Spleen (tissue), 11 donors: ENCODE results near the gene SNX24. TPM values are rescaled to one million over a fixed set of nuclear protein-coding genes. Genes with fewer than 3 reads are reported as not detected.
"Not testable (repeated sequence)": the region's sequence is repeated elsewhere in the genome, so short reads cannot be mapped to it uniquely, and the experiment has no call there.

Experiments
- DNase-seq: peaks from one replicate; pipeline ENCODE4 v3.0.0-alpha.2; 2020
- H3K27ac ChIP-seq, 8 donors: fragments of 200-600 bp; sonication (generic) in 7 of 8; 1 replicate in 4 of 8; 2 replicates in 4 of 8; pipeline versions ENCODE4 v1.5.0 to v1.8.0; 2016 to 2021; ENCODE audit warnings: inconsistent platforms in 4 of 8, mild to moderate bottlenecking in 4 of 8, moderate library complexity in 1 of 8
- H3K27me3 ChIP-seq, 7 donors: fragments of 200-600 bp; sonication (generic) in 6 of 7; replicated peaks in 1 of 7; 1 replicate in 4 of 7; 2 replicates in 3 of 7; pipeline versions ENCODE4 v1.5.0 to v1.8.0; 2016 to 2021; ENCODE audit warnings: inconsistent platforms in 3 of 7, mild to moderate bottlenecking in 1 of 7
- H3K36me3 ChIP-seq, 6 donors: fragments of 200-600 bp; sonication (generic) in 5 of 6; 1 replicate in 4 of 6; 2 replicates in 2 of 6; pipeline versions ENCODE4 v1.5.0 to v1.8.0; 2016 to 2021; ENCODE audit warnings: inconsistent platforms in 2 of 6
- H3K4me1 ChIP-seq, 6 donors: fragments of 200-600 bp; sonication (generic) in 5 of 6; 1 replicate in 3 of 6; 2 replicates in 3 of 6; pipeline versions ENCODE4 v1.5.0 to v1.8.0; 2016 to 2021; ENCODE audit warnings: inconsistent platforms in 3 of 6
- H3K4me3 ChIP-seq, 8 donors: fragments of 200-600 bp; sonication (generic) in 7 of 8; 1 replicate in 4 of 8; 2 replicates in 4 of 8; pipeline versions ENCODE4 v1.5.0 to v1.8.0; 2016 to 2021; ENCODE audit warnings: inconsistent platforms in 4 of 8, mild to moderate bottlenecking in 4 of 8, moderate library complexity in 2 of 8
- H3K9me3 ChIP-seq, 8 donors: fragments of 200-600 bp; sonication (generic) in 7 of 8; 1 replicate in 4 of 8; 2 replicates in 4 of 8; pipeline versions ENCODE4 v1.5.0 to v1.8.0; 2016 to 2021; ENCODE audit warnings: inconsistent platforms in 4 of 8
- CTCF ChIP-seq, 11 experiments: fragments of 200-600 bp in 7 of 11; fragments of 450-650 bp in 4 of 11; sonication (generic) in 4 of 11; IDR thresholded peaks in 8 of 11; conservative IDR thresholded peaks in 3 of 11; 1 replicate in 7 of 11; 2 replicates in 4 of 11; pipeline versions ENCODE4 v1.4.0 to v1.8.0; 2016 to 2021; ENCODE audit warnings: antibody characterized with exemption in 11 of 11, inconsistent platforms in 4 of 11, mild to moderate bottlenecking in 1 of 11
- POLR2A ChIP-seq, 3 donors: fragments of 450-650 bp; IDR thresholded peaks; one replicate each; pipeline ENCODE4 v1.5.1; 2017; ENCODE audit warnings: antibody characterized with exemption in 3 of 3, mild to moderate bottlenecking in 1 of 3
- POLR2AphosphoS5 ChIP-seq, 3 donors: sonication (generic); formaldehyde crosslinking; IDR thresholded peaks; one replicate each; pipeline ENCODE4 v1.5.1; 2017; ENCODE audit warnings: antibody characterized with exemption in 3 of 3
- WGBS, 5 donors: extraction: QIAGEN DNeasy Blood & Tissue Kit in 3 of 5; methylation state at CpG; one replicate each; pipeline versions ENCODE4 v1.1.5 to v1.1.7; 2013 to 2018; 5-methylcytosine and 5-hydroxymethylcytosine counted together
- intact Hi-C: fragments of 100-400 bp; cut with DNase I; formaldehyde crosslinking; loops from one replicate; pipeline ENCODE4 v1.15.0; 2023; ENCODE audit warnings: low total_unique reads
- polyA plus RNA-seq, 3 donors: library from polyadenylated mRNA; stranded (reverse); fragments of 200-250 nt; gene quantifications; one replicate each; pipeline ENCODE4 v1.2.1, GENCODE V29; 2013
- total RNA-seq, 7 donors: library from RNA; depleted of rRNA in 3 of 7; stranded (reverse); fragments of >200 nt in 3 of 7; fragmentation: NEBNext Ultra II Directional in 4 of 7; extraction: Animal tissue kit (Norgen Biotek cat#: 25700) in 4 of 7; gene quantifications; one replicate each; pipeline versions ENCODE4 v1.1.0 to v1.2.1, GENCODE V29; 2016 to 2021
- donor health status: healthy with polysubstance abuse.
- donor health status: DM: no; HTN: no; CAD: no; lungs with moderate emphysema.
- donor health status: DM: no; HTN: no; CAD: no.
- donor health status: Bipolar disorder and iron deficiency.
- donor health status: healthy.
- donor health status: DM: no; HTN: no; CAD: no.
- donor health status: DM: yes; HTN: yes; CAD: no.

SNX24 gene
- total and polyA plus RNA-seq, 10 donors = 5.2 to 17.4 (median 11.7) TPM

- Histone ChIP-seq H3K4me3 (no peak overlapping the region), H3K27ac (no peak overlapping the region), H3K4me1 (peaks cover 0 to 3% (median 0%) of the 10 kb centered on the region in 6 donors), H3K36me3 (no peaks in the 10 kb centered on the region), H3K9me3 (no peaks in the 10 kb centered on the region), H3K27me3 (no peaks in the 10 kb centered on the region)
- TF ChIP-seq POLR2AphosphoS5 (IDR thresholded peaks at IDR 0.05) (no peak), CTCF (IDR thresholded peaks at IDR 0.05 in 8 of 11, conservative IDR thresholded peaks at IDR 0.05 in 3 of 11) (no peak), POLR2A (IDR thresholded peaks at IDR 0.05) (no peak)
- intact Hi-C loops = no loop called here
- DNase-seq = no peak
- 73 to 85% (median 76%) methylated on average over 7 to 8 of the region's 8 CpGs for WGBS, 5 donors
Observed at GRCh38 chr5:122967625-122968024, 122.2 kb downstream of the SNX24 start.

- 88 to 92% (median 90%) methylated on average over 6 of the region's 6 CpGs for WGBS, 5 donors
- H3K36me3 ChIP-seq, H3K4me3 ChIP-seq, H3K4me1 ChIP-seq, intact Hi-C loops, H3K27me3 ChIP-seq, H3K27ac ChIP-seq, DNase-seq, H3K9me3 ChIP-seq: not testable (repeated sequence)
Observed at GRCh38 chr5:122968056-122968455, 122.6 kb downstream of the SNX24 start.

GRCh38 chr5:122971333-122971732, 125.9 kb downstream of the SNX24 start:
- no peaks in the 10 kb centered on the region for H3K36me3 ChIP-seq
- no peak for TF ChIP-seq POLR2AphosphoS5 (IDR thresholded peaks at IDR 0.05)
- TF ChIP-seq CTCF (IDR thresholded peaks at IDR 0.05 in 8 of 11, conservative IDR thresholded peaks at IDR 0.05 in 3 of 11) = no peak
- TF ChIP-seq POLR2A (IDR thresholded peaks at IDR 0.05) = no peak
- H3K27ac ChIP-seq = no peak overlapping the region
- H3K27me3 ChIP-seq = no peaks in the 10 kb centered on the region
- H3K9me3 ChIP-seq = no peaks in the 10 kb centered on the region
- 84 to 90% (median 86%) methylated on average over 2 of the region's 2 CpGs for WGBS, 5 donors
- H3K4me3 ChIP-seq = no peak overlapping the region
- DNase-seq = no peak
- peaks cover 0 to 3% (median 0%) of the 10 kb centered on the region in 6 donors for H3K4me1 ChIP-seq
- intact Hi-C loops = no loop called here

- Histone ChIP-seq H3K27me3 (no peaks in the 10 kb centered on the region), H3K9me3 (no peaks in the 10 kb centered on the region), H3K36me3 (no peaks in the 10 kb centered on the region), H3K27ac (no peak overlapping the region), H3K4me3 (no peak overlapping the region), H3K4me1 (peaks cover 0 to 2% (median 0%) of the 10 kb centered on the region in 6 donors)
- 90 to 97% (median 95%) methylated on average over 4 of the region's 4 CpGs for WGBS, 5 donors
- no peak for TF ChIP-seq POLR2AphosphoS5 (IDR thresholded peaks at IDR 0.05)
- TF ChIP-seq CTCF (IDR thresholded peaks at IDR 0.05 in 8 of 11, conservative IDR thresholded peaks at IDR 0.05 in 3 of 11) = no peak
- TF ChIP-seq POLR2A (IDR thresholded peaks at IDR 0.05) = no peak
- no peak for DNase-seq
- intact Hi-C loops = no loop called here
Observed at GRCh38 chr5:122972877-122973276, 127.5 kb downstream of the SNX24 start.

- DNase-seq, H3K27me3 ChIP-seq, H3K9me3 ChIP-seq, H3K4me3 ChIP-seq, intact Hi-C loops, H3K27ac ChIP-seq, H3K36me3 ChIP-seq, H3K4me1 ChIP-seq: not testable (repeated sequence)
- WGBS, 5 donors = 75 to 100% (median 84%) methylated on average over 1 of the region's 1 CpG
Observed at GRCh38 chr5:122973759-122974158, 128.3 kb downstream of the SNX24 start.

- intact Hi-C loops, H3K4me1 ChIP-seq, H3K27ac ChIP-seq, DNase-seq, H3K9me3 ChIP-seq, H3K36me3 ChIP-seq, H3K4me3 ChIP-seq, H3K27me3 ChIP-seq: not testable (repeated sequence)
- 95 to 99% (median 98%) methylated on average over 3 of the region's 3 CpGs for WGBS, 5 donors
Observed at GRCh38 chr5:122974251-122974650, 128.8 kb downstream of the SNX24 start.
